ENCODE data around the gene MCM8.

- TF ChIP-seq ZNF232 (CRISPR knock-in tag; IDR thresholded peaks at IDR 0.05): no peak
- no peak for TF ChIP-seq CTCF (IDR thresholded peaks at IDR 0.05)
- TF ChIP-seq, protein P1, sequence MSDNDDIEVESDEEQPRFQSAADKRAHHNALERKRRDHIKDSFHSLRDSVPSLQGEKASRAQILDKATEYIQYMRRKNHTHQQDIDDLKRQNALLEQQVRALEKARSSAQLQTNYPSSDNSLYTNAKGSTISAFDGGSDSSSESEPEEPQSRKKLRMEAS (CRISPR knock-in tag; IDR thresholded peaks at IDR 0.05): no peak
- TF ChIP-seq, protein P2, sequence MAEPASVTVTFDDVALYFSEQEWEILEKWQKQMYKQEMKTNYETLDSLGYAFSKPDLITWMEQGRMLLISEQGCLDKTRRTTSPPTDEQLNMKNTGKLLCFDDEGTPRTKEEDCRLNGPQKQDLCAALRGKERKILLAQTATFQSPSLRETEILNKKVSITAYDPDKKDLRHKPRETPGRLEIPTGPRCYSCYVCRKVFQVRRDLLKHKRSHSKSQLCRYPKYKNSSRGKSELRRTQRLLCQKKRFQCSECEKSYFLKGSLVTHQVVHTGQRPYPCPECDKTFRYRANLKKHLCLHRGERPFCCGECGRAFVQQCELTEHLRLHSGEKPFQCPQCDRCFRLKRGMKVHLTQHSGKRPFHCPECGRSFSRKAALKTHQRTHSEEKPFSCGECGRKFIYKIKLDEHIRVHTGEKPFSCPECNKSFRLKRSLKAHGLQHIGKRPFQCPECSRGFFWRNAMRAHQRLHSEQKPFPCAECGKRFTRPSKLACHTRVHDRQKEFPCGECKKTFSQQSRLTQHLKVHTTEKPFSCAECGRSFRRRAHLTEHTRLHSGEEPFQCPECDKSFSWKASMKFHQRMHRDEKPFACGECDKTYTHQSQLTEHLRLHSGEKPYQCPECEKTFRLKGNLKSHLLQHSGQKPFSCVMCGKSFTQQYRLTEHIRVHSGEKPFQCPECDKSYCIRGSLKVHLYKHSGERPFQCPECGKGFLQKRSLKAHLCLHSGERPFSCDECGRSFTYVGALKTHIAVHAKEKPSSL (CRISPR knock-in tag; conservative IDR thresholded peaks at IDR 0.05): no peak
- TF ChIP-seq, protein P3, sequence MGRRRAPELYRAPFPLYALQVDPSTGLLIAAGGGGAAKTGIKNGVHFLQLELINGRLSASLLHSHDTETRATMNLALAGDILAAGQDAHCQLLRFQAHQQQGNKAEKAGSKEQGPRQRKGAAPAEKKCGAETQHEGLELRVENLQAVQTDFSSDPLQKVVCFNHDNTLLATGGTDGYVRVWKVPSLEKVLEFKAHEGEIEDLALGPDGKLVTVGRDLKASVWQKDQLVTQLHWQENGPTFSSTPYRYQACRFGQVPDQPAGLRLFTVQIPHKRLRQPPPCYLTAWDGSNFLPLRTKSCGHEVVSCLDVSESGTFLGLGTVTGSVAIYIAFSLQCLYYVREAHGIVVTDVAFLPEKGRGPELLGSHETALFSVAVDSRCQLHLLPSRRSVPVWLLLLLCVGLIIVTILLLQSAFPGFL (CRISPR knock-in tag; IDR thresholded peaks at IDR 0.05; ENCODE audit: borderline replicate concordance): no peak
- TF ChIP-seq ETV6 (CRISPR knock-in tag; IDR thresholded peaks at IDR 0.05): no peak
- TF ChIP-seq E2F1 (CRISPR knock-in tag; IDR thresholded peaks at IDR 0.05): no peak
- no peak for TF ChIP-seq NFE2L1 (CRISPR knock-in tag; IDR thresholded peaks at IDR 0.05)
- TF ChIP-seq, protein P4, sequence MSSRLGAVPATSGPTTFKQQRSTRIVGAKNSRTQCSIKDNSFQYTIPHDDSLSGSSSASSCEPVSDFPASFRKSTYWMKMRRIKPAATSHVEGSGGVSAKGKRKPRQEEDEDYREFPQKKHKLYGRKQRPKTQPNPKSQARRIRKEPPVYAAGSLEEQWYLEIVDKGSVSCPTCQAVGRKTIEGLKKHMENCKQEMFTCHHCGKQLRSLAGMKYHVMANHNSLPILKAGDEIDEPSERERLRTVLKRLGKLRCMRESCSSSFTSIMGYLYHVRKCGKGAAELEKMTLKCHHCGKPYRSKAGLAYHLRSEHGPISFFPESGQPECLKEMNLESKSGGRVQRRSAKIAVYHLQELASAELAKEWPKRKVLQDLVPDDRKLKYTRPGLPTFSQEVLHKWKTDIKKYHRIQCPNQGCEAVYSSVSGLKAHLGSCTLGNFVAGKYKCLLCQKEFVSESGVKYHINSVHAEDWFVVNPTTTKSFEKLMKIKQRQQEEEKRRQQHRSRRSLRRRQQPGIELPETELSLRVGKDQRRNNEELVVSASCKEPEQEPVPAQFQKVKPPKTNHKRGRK (CRISPR knock-in tag; IDR thresholded peaks at IDR 0.05; ENCODE audit: borderline replicate concordance): no peak
- no peak for TF ChIP-seq CREB1 (CRISPR knock-in tag; IDR thresholded peaks at IDR 0.05)
- TF ChIP-seq, protein P5, sequence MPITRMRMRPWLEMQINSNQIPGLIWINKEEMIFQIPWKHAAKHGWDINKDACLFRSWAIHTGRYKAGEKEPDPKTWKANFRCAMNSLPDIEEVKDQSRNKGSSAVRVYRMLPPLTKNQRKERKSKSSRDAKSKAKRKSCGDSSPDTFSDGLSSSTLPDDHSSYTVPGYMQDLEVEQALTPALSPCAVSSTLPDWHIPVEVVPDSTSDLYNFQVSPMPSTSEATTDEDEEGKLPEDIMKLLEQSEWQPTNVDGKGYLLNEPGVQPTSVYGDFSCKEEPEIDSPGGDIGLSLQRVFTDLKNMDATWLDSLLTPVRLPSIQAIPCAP (CRISPR knock-in tag; IDR thresholded peaks at IDR 0.05): no peak
- TF ChIP-seq USF2 (CRISPR knock-in tag; IDR thresholded peaks at IDR 0.05): no peak
- no peak for TF ChIP-seq NFYB (CRISPR knock-in tag; conservative IDR thresholded peaks at IDR 0.05; ENCODE audit: low read depth)
- TF ChIP-seq IRF2 (CRISPR knock-in tag; IDR thresholded peaks at IDR 0.05; ENCODE audit: borderline replicate concordance, low read depth): no peak
Observed at GRCh38 chr20:6041808-6042265, 91.4 kb downstream of the MCM8 start.
